Measurements from ENCODE around the gene FOXD4L1.
"Not testable (repeated sequence)": the region's sequence is repeated elsewhere in the genome, so short reads cannot be mapped to it uniquely, and the experiment has no call there.

Gene FOXD4L1

GRCh38 chr2:113502216-113503093 lies 4.0 kb downstream of the FOXD4L1 start:
- WGBS: under 1% methylated on average over 36 of the region's 73 CpGs
- not testable (repeated sequence) for H2BK120ac ChIP-seq (ENCODE audit: low read depth, low read length); H2BK12ac ChIP-seq (ENCODE audit: low read length in 2 of 2)

GRCh38 chr2:113503094-113504042 lies 4.9 kb downstream of the FOXD4L1 start:
- H3K79me1 ChIP-seq (replicated peaks; ENCODE audit: low read length, poor library complexity, severe bottlenecking); H3K9me3 ChIP-seq (ENCODE audit: control insufficient read depth, low read length); H4K8ac ChIP-seq (ENCODE audit: low read length); H2BK120ac ChIP-seq (ENCODE audit: low read depth, low read length); H3K36me3 ChIP-seq (ENCODE audit: control insufficient read depth in 1 of 2, insufficient read depth in 2 of 2, low read depth in 1 of 2, low read length in 2 of 2); H3K23ac ChIP-seq (ENCODE audit: low read length in 2 of 2); H3K9ac ChIP-seq (ENCODE audit: low read length); H4K91ac ChIP-seq (ENCODE audit: low read length); H2BK12ac ChIP-seq (ENCODE audit: low read length in 2 of 2); H3K14ac ChIP-seq (ENCODE audit: low read length in 2 of 2); H2AK5ac ChIP-seq (ENCODE audit: low read length, severe bottlenecking); H3K4ac ChIP-seq (ENCODE audit: low read depth in 1 of 2, low read length in 2 of 2); H2AFZ ChIP-seq (ENCODE audit: low read depth, low read length); H3K27ac ChIP-seq (ENCODE audit: low read length, poor library complexity, severe bottlenecking); H3K4me1 ChIP-seq (ENCODE audit: control insufficient read depth, insufficient read depth, low read depth, low read length); H3K18ac ChIP-seq (ENCODE audit: low read depth in 1 of 2, low read length in 2 of 2); H2BK15ac ChIP-seq (ENCODE audit: low read depth, poor library complexity, severe bottlenecking); H2BK5ac ChIP-seq (ENCODE audit: low read depth, low read length, poor library complexity, severe bottlenecking): not testable (repeated sequence)
- H3K27me3 ChIP-seq (ENCODE audit: control insufficient read depth in 1 of 2, insufficient read depth in 1 of 2, low read length in 2 of 2): peaks cover 11 to 30% of the 10 kb centered on the region in 2 experiments
- 0% methylated on average over 13 of the region's 116 CpGs for WGBS
- H3K4me3 ChIP-seq (ENCODE audit: insufficient read depth in 1 of 2, low read depth in 1 of 2, low read length in 2 of 2): peak overlapping the region in 1 of 2 experiments; percentile 73
- peak; percentile 27 for DNase-seq
- H3K4me2 ChIP-seq (ENCODE audit: low read length, poor library complexity, severe bottlenecking): peak overlapping the region; percentile 79

More at GRCh38 chr2:113502216-113503093, 4.0 kb downstream of the FOXD4L1 start:
- not testable (repeated sequence) for H3K4me1 ChIP-seq (ENCODE audit: control insufficient read depth, insufficient read depth, low read depth, low read length); H3K4ac ChIP-seq (ENCODE audit: low read depth in 1 of 2, low read length in 2 of 2); H2AFZ ChIP-seq (ENCODE audit: low read depth, low read length); H2BK15ac ChIP-seq (ENCODE audit: low read depth, poor library complexity, severe bottlenecking); H3K27ac ChIP-seq (ENCODE audit: low read length, poor library complexity, severe bottlenecking); H4K91ac ChIP-seq (ENCODE audit: low read length); H3K36me3 ChIP-seq (ENCODE audit: control insufficient read depth in 1 of 2, insufficient read depth in 2 of 2, low read depth in 1 of 2, low read length in 2 of 2); H3K14ac ChIP-seq (ENCODE audit: low read length in 2 of 2); H3K9me3 ChIP-seq (ENCODE audit: control insufficient read depth, low read length); H2AK5ac ChIP-seq (ENCODE audit: low read length, severe bottlenecking); H3K18ac ChIP-seq (ENCODE audit: low read depth in 1 of 2, low read length in 2 of 2); H3K79me1 ChIP-seq (replicated peaks; ENCODE audit: low read length, poor library complexity, severe bottlenecking); H2BK5ac ChIP-seq (ENCODE audit: low read depth, low read length, poor library complexity, severe bottlenecking); DNase-seq; H3K23ac ChIP-seq (ENCODE audit: low read length in 2 of 2); H4K8ac ChIP-seq (ENCODE audit: low read length); H3K9ac ChIP-seq (ENCODE audit: low read length)
- Histone ChIP-seq H3K4me3 (ENCODE audit: insufficient read depth in 1 of 2, low read depth in 1 of 2, low read length in 2 of 2) (peak overlapping the region in 1 of 2 experiments; percentile 73), H3K4me2 (ENCODE audit: low read length, poor library complexity, severe bottlenecking) (peak overlapping the region; percentile 79), H3K27me3 (ENCODE audit: control insufficient read depth in 1 of 2, insufficient read depth in 1 of 2, low read length in 2 of 2) (peaks cover 6 to 25% of the 10 kb centered on the region in 2 experiments)

- 7% methylated on average over 6 of the region's 23 CpGs for WGBS
- not testable (repeated sequence) for H4K8ac ChIP-seq (ENCODE audit: low read length); H2BK15ac ChIP-seq (ENCODE audit: low read depth, poor library complexity, severe bottlenecking)
These were observed 5.6 kb downstream of the FOXD4L1 start for GRCh38 chr2:113504081-113504480.

More at GRCh38 chr2:113504081-113504480, 5.6 kb downstream of the FOXD4L1 start:
- not testable (repeated sequence) for H2BK5ac ChIP-seq (ENCODE audit: low read depth, low read length, poor library complexity, severe bottlenecking); H2BK12ac ChIP-seq (ENCODE audit: low read length in 2 of 2); H3K4me3 ChIP-seq (ENCODE audit: insufficient read depth in 1 of 2, low read depth in 1 of 2, low read length in 2 of 2); H3K36me3 ChIP-seq (ENCODE audit: control insufficient read depth in 1 of 2, insufficient read depth in 2 of 2, low read depth in 1 of 2, low read length in 2 of 2); H3K4me2 ChIP-seq (ENCODE audit: low read length, poor library complexity, severe bottlenecking); H4K91ac ChIP-seq (ENCODE audit: low read length); H3K79me1 ChIP-seq (replicated peaks; ENCODE audit: low read length, poor library complexity, severe bottlenecking); H3K23ac ChIP-seq (ENCODE audit: low read length in 2 of 2); H3K9me3 ChIP-seq (ENCODE audit: control insufficient read depth, low read length); H3K9ac ChIP-seq (ENCODE audit: low read length); H3K14ac ChIP-seq (ENCODE audit: low read length in 2 of 2); H2AK5ac ChIP-seq (ENCODE audit: low read length, severe bottlenecking); H3K4me1 ChIP-seq (ENCODE audit: control insufficient read depth, insufficient read depth, low read depth, low read length); H3K4ac ChIP-seq (ENCODE audit: low read depth in 1 of 2, low read length in 2 of 2); H2AFZ ChIP-seq (ENCODE audit: low read depth, low read length); H2BK120ac ChIP-seq (ENCODE audit: low read depth, low read length); H3K18ac ChIP-seq (ENCODE audit: low read depth in 1 of 2, low read length in 2 of 2); H3K27ac ChIP-seq (ENCODE audit: low read length, poor library complexity, severe bottlenecking)
- peaks cover 11 to 33% of the 10 kb centered on the region in 2 experiments for H3K27me3 ChIP-seq (ENCODE audit: control insufficient read depth in 1 of 2, insufficient read depth in 1 of 2, low read length in 2 of 2)
- peak; percentile 2 for DNase-seq
